Dermis blood vessel endothelial cell (primary cell): ENCODE measurements around the gene C1QTNF8. TPM values are rescaled to one million over a fixed set of nuclear protein-coding genes. Genes with fewer than 3 reads are reported as not detected.
A peak's percentile ranks its signal among the peaks of the same experiment; 100 is the strongest.
"Not testable (repeated sequence)": the region's sequence is repeated elsewhere in the genome, so short reads cannot be mapped to it uniquely, and the experiment has no call there.

Experiments
- DNase-seq: peaks from one replicate; pipeline ENCODE4 v3.0.0; 2010
- total RNA-seq: library from RNA; depleted of rRNA; stranded (reverse); fragments of >200 nt; gene quantifications from 2 replicates; pipeline ENCODE4 v1.2.3, GENCODE V29; 2014

Gene C1QTNF8
- total RNA-seq, 1 donor from 2014 or later = not detected

- DNase-seq = peak; percentile 19
Measured at GRCh38 chr16:1093284-1094123, 2.5 kb downstream of the C1QTNF8 start.

GRCh38 chr16:1092685-1093283 is 3.3 kb downstream of the C1QTNF8 start:
- DNase-seq = not testable (repeated sequence)

- no peak for DNase-seq
Measured at GRCh38 chr16:1091992-1092552, 4.0 kb downstream of the C1QTNF8 start.

GRCh38 chr16:1090620-1091587 is 5.1 kb downstream of the C1QTNF8 start:
- DNase-seq = no peak

- no peak for DNase-seq
Measured at GRCh38 chr16:1089822-1090619, 6.0 kb downstream of the C1QTNF8 start.

GRCh38 chr16:1089439-1089821 is 6.6 kb downstream of the C1QTNF8 start:
- DNase-seq = no peak

GRCh38 chr16:1088295-1089170 is 7.5 kb downstream of the C1QTNF8 start:
- DNase-seq = no peak

- not testable (repeated sequence) for DNase-seq
Measured at GRCh38 chr16:1086443-1086842, 9.6 kb downstream of the C1QTNF8 start.

GRCh38 chr16:1084971-1085370 is 11.1 kb downstream of the C1QTNF8 start:
- no peak for DNase-seq

- peak; percentile 28 for DNase-seq
Measured at GRCh38 chr16:1082952-1083675, 12.9 kb downstream of the C1QTNF8 start.

GRCh38 chr16:1082266-1082951 is 13.6 kb downstream of the C1QTNF8 start:
- peak; percentile 76 for DNase-seq

GRCh38 chr16:1081734-1082265 is 14.2 kb downstream of the C1QTNF8 start:
- DNase-seq = no peak

- DNase-seq = no peak
Measured at GRCh38 chr16:1080801-1081733, 15.0 kb downstream of the C1QTNF8 start.

GRCh38 chr16:1079786-1080525 is 16.1 kb downstream of the C1QTNF8 start:
- no peak for DNase-seq

GRCh38 chr16:1079341-1079740 is 16.7 kb downstream of the C1QTNF8 start:
- DNase-seq = no peak

- peak; percentile 86 for DNase-seq
Measured at GRCh38 chr16:1078579-1079021, 17.4 kb downstream of the C1QTNF8 start.
